Measurements from ENCODE around the gene TNFSF13B. TPM values are rescaled to one million over a fixed set of nuclear protein-coding genes. Genes with fewer than 3 reads are reported as not detected.

The TNFSF13B gene
- total and polyA plus RNA-seq, 2 donors (not counting 1 experiment from before 2014, with no cell fraction given) = 2.0 to 4.7 TPM

GRCh38 chr13:108272333-108272732 lies 2.8 kb downstream of the TNFSF13B start:
- Histone ChIP-seq H3K27ac (ENCODE audit: low read length in 2 of 2) (no peak overlapping the region), H3K4me2 (replicated peaks; ENCODE audit: low read depth, low read length, poor library complexity, severe bottlenecking) (no peak overlapping the region), H3K4me1 (ENCODE audit: control insufficient read depth in 2 of 2, insufficient read depth in 2 of 2, low read length in 2 of 2) (peaks cover 20 to 27% of the 10 kb centered on the region in 2 donors), H4K20me1 (ENCODE audit: control insufficient read depth, insufficient read depth, low read length, poor library complexity, severe bottlenecking) (no peaks in the 10 kb centered on the region), H3K27me3 (replicated peaks in 1 of 4; ENCODE audit: control extremely low read depth in 1 of 4, control insufficient read depth in 3 of 4, insufficient read depth in 4 of 4, low read length in 3 of 4) (no peaks in the 10 kb centered on the region), H3K36me3 (replicated peaks in 1 of 2; ENCODE audit: control extremely low read depth in 1 of 2, control insufficient read depth in 1 of 2, extremely low read depth in 1 of 2, insufficient read depth in 2 of 2, low read length in 1 of 2) (no peaks in the 10 kb centered on the region), H3K9ac (ENCODE audit: low read length) (no peak overlapping the region), H3K9me3 (ENCODE audit: control extremely low read depth in 1 of 3, control insufficient read depth in 2 of 3, insufficient read depth in 1 of 3, low read length in 2 of 3) (no peaks in the 10 kb centered on the region), H3K79me2 (ENCODE audit: control insufficient read depth, insufficient read depth, low read length) (no peaks in the 10 kb centered on the region), H3K4me3 (ENCODE audit: control extremely low read depth in 1 of 5, extremely low read depth in 1 of 5, insufficient read depth in 1 of 5, low read depth in 2 of 5, low read length in 4 of 5) (no peak overlapping the region), H2AFZ (ENCODE audit: insufficient read depth, low read depth, low read length, poor library complexity, severe bottlenecking) (no peak overlapping the region)
- intact Hi-C loops (cut with micrococcal nuclease) = no loop called here
- Mint-ChIP-seq H3K27me3 (no peaks in the 10 kb centered on the region), H3K9me3 (ENCODE audit: insufficient read depth) (peaks cover 2% of the 10 kb centered on the region), H3K4me1 (peaks cover 35% of the 10 kb centered on the region), H3K4me3 (no peak overlapping the region), H3K27ac (no peak overlapping the region)
- ChIA-PET CTCF (no interaction called here), POLR2A (no interaction called here)
- TF ChIP-seq EZH2 (IDR thresholded peaks at IDR 0.05; ENCODE audit: borderline replicate concordance, insufficient read depth, low read depth, low read length, poor library complexity, severe bottlenecking) = no peak
- TF ChIP-seq CTCF (IDR thresholded peaks at IDR 0.05) = no peak
- no peak for DNase-seq
- no peak for ATAC-seq (ENCODE audit: low read depth)

GRCh38 chr13:108273429-108274118 lies 4.1 kb downstream of the TNFSF13B start:
- H2AFZ ChIP-seq (ENCODE audit: insufficient read depth, low read depth, low read length, poor library complexity, severe bottlenecking) = no peak overlapping the region
- 79% methylated on average over 2 of the region's 5 CpGs for WGBS (ENCODE audit: insufficient coverage)
- Mint-ChIP-seq H3K27me3 (no peaks in the 10 kb centered on the region), H3K4me1 (peaks cover 24% of the 10 kb centered on the region), H3K4me3 (no peak overlapping the region), H3K9me3 (ENCODE audit: insufficient read depth) (no peaks in the 10 kb centered on the region), H3K27ac (no peak overlapping the region)
- no peak overlapping the region for H3K4me3 ChIP-seq (ENCODE audit: control extremely low read depth in 1 of 5, extremely low read depth in 1 of 5, insufficient read depth in 1 of 5, low read depth in 2 of 5, low read length in 4 of 5)
- no peaks in the 10 kb centered on the region for H3K79me2 ChIP-seq (ENCODE audit: control insufficient read depth, insufficient read depth, low read length)
- no peaks in the 10 kb centered on the region for H3K36me3 ChIP-seq (replicated peaks in 1 of 2; ENCODE audit: control extremely low read depth in 1 of 2, control insufficient read depth in 1 of 2, extremely low read depth in 1 of 2, insufficient read depth in 2 of 2, low read length in 1 of 2)
- H3K4me1 ChIP-seq (ENCODE audit: control insufficient read depth in 2 of 2, insufficient read depth in 2 of 2, low read length in 2 of 2) = peaks cover 17 to 22% of the 10 kb centered on the region in 2 donors
- ATAC-seq (ENCODE audit: low read depth) (no peak), DNase-seq (no peak)
- H3K9ac ChIP-seq (ENCODE audit: low read length) = no peak overlapping the region
- no peaks in the 10 kb centered on the region for H3K9me3 ChIP-seq (ENCODE audit: control extremely low read depth in 1 of 3, control insufficient read depth in 2 of 3, insufficient read depth in 1 of 3, low read length in 2 of 3)
- ChIA-PET CTCF (no interaction called here), POLR2A (no interaction called here)
- H3K27me3 ChIP-seq (replicated peaks in 1 of 4; ENCODE audit: control extremely low read depth in 1 of 4, control insufficient read depth in 3 of 4, insufficient read depth in 4 of 4, low read length in 3 of 4) = no peaks in the 10 kb centered on the region
- no peaks in the 10 kb centered on the region for H4K20me1 ChIP-seq (ENCODE audit: control insufficient read depth, insufficient read depth, low read length, poor library complexity, severe bottlenecking)
- intact Hi-C loops (cut with micrococcal nuclease) = no loop called here
- no peak overlapping the region for H3K27ac ChIP-seq (ENCODE audit: low read length in 2 of 2)
- H3K4me2 ChIP-seq (replicated peaks; ENCODE audit: low read depth, low read length, poor library complexity, severe bottlenecking) = no peak overlapping the region
- TF ChIP-seq EZH2 (IDR thresholded peaks at IDR 0.05; ENCODE audit: borderline replicate concordance, insufficient read depth, low read depth, low read length, poor library complexity, severe bottlenecking) = no peak
